Effector CD8-positive, alpha-beta T cell (primary cell): ENCODE measurements around the gene PPFIA4.

Source experiments
- DNase-seq: peaks from one replicate; lab custom pipeline; 2025; lab: John Stamatoyannopoulos, UW

The PPFIA4 gene

GRCh38 chr1:203057911-203058675 is 31.8 kb downstream of the PPFIA4 start:
- DNase-seq = no peak

- no peak for DNase-seq
Measured at GRCh38 chr1:203058676-203058935, 32.3 kb downstream of the PPFIA4 start.

GRCh38 chr1:203059485-203059884 is 33.2 kb downstream of the PPFIA4 start:
- no peak for DNase-seq

GRCh38 chr1:203060115-203060514 is 33.8 kb downstream of the PPFIA4 start:
- DNase-seq = no peak

GRCh38 chr1:203063287-203063686 is 37.0 kb downstream of the PPFIA4 start:
- no peak for DNase-seq

GRCh38 chr1:203065191-203065590 is 38.9 kb downstream of the PPFIA4 start:
- no peak for DNase-seq

GRCh38 chr1:203065986-203066385 is 39.7 kb downstream of the PPFIA4 start:
- DNase-seq = no peak

GRCh38 chr1:203066965-203067364 is 40.7 kb downstream of the PPFIA4 start:
- DNase-seq = no peak

- no peak for DNase-seq
Measured at GRCh38 chr1:203069030-203069747, 42.9 kb downstream of the PPFIA4 start.

- no peak for DNase-seq
Measured at GRCh38 chr1:203072002-203072602, 45.8 kb downstream of the PPFIA4 start.

- no peak for DNase-seq
Measured at GRCh38 chr1:203072911-203073310, 46.6 kb downstream of the PPFIA4 start.

GRCh38 chr1:203073469-203073868 is 47.2 kb downstream of the PPFIA4 start:
- no peak for DNase-seq

- no peak for DNase-seq
Measured at GRCh38 chr1:203074610-203075009, 48.3 kb downstream of the PPFIA4 start.

- DNase-seq = no peak
Measured at GRCh38 chr1:203075236-203076030, 49.1 kb downstream of the PPFIA4 start.

- DNase-seq = no peak
Measured at GRCh38 chr1:203076031-203076511, 49.8 kb downstream of the PPFIA4 start.

- DNase-seq = no peak
Measured at GRCh38 chr1:203077367-203077766, 51.1 kb downstream of the PPFIA4 start.

- no peak for DNase-seq
Measured at GRCh38 chr1:203077956-203078355, 51.7 kb downstream of the PPFIA4 start.

- DNase-seq = no peak
Measured at GRCh38 chr1:203078478-203078877, 52.2 kb downstream of the PPFIA4 start.

GRCh38 chr1:203080456-203080855 is 54.2 kb downstream of the PPFIA4 start:
- no peak for DNase-seq

- DNase-seq = no peak
Measured at GRCh38 chr1:203081465-203082230, 55.4 kb downstream of the PPFIA4 start.

GRCh38 chr1:203082231-203082505 is 55.9 kb downstream of the PPFIA4 start:
- no peak for DNase-seq
